Measurements from ENCODE around the gene MTHFSD.

- TF ChIP-seq CTCF (IDR thresholded peaks at IDR 0.05) (no peak), POLR2A (IDR thresholded peaks at IDR 0.05) (no peak)
Observed at GRCh38 chr16:86565181-86565631, 10.2 kb upstream of the MTHFSD start.

Data from right lobe of liver (tissue), 4 donors.